ENCODE data around the gene MXRA8.
A peak's percentile ranks its signal among the peaks of the same experiment; 100 is the strongest.

Gene MXRA8

GRCh38 chr1:1335792-1336248 lies 22.5 kb downstream of the MXRA8 start:
- no peak for DNase-seq (ENCODE audit: low read depth)

- no peak for DNase-seq (ENCODE audit: low read depth)
Observed at GRCh38 chr1:1335283-1335682, 23.1 kb downstream of the MXRA8 start.

GRCh38 chr1:1334835-1335234 lies 23.5 kb downstream of the MXRA8 start:
- no peak for DNase-seq (ENCODE audit: low read depth)

- DNase-seq (ENCODE audit: low read depth): no peak
Observed at GRCh38 chr1:1333551-1334241, 24.7 kb downstream of the MXRA8 start.

- DNase-seq (ENCODE audit: low read depth): no peak
Observed at GRCh38 chr1:1332774-1333480, 25.4 kb downstream of the MXRA8 start.

- no peak for DNase-seq (ENCODE audit: low read depth)
Observed at GRCh38 chr1:1332031-1332755, 26.2 kb downstream of the MXRA8 start.

- DNase-seq (ENCODE audit: low read depth): no peak
Observed at GRCh38 chr1:1331068-1331965, 27.0 kb downstream of the MXRA8 start, which contains the start of gene TAS1R3. TAS1R3 (plus strand) TSS chr1:1331280; CDS start chr1:1331346, 66 bp downstream.

GRCh38 chr1:1330366-1331067 lies 27.8 kb downstream of the MXRA8 start:
- DNase-seq (ENCODE audit: low read depth): no peak

GRCh38 chr1:1329304-1330210 lies 28.8 kb downstream of the MXRA8 start:
- no peak for DNase-seq (ENCODE audit: low read depth)

GRCh38 chr1:1328254-1328653 lies 30.1 kb downstream of the MXRA8 start:
- DNase-seq (ENCODE audit: low read depth): no peak

GRCh38 chr1:1327291-1327690 lies 31.1 kb downstream of the MXRA8 start:
- DNase-seq (ENCODE audit: low read depth): no peak

- DNase-seq (ENCODE audit: low read depth): no peak
Observed at GRCh38 chr1:1326075-1326605, 32.2 kb downstream of the MXRA8 start.

GRCh38 chr1:1325288-1326074 lies 32.9 kb downstream of the MXRA8 start:
- DNase-seq (ENCODE audit: low read depth): no peak

- peak; percentile 95 for DNase-seq (ENCODE audit: low read depth)
Observed at GRCh38 chr1:1324524-1325287, 33.6 kb downstream of the MXRA8 start, which contains the start of the genes CPTP and INTS11. CPTP (plus strand) TSS chr1:1324802; CDS start chr1:1326911, 2,109 bp downstream. INTS11 (minus strand) TSS chr1:1324660; CDS start chr1:1324608, 52 bp downstream.

- DNase-seq (ENCODE audit: low read depth): no peak
Observed at GRCh38 chr1:1324084-1324523, 34.3 kb downstream of the MXRA8 start.

GRCh38 chr1:1322952-1323351 lies 35.4 kb downstream of the MXRA8 start:
- DNase-seq (ENCODE audit: low read depth): no peak

GRCh38 chr1:1322418-1322817 lies 35.9 kb downstream of the MXRA8 start:
- DNase-seq (ENCODE audit: low read depth): no peak

- DNase-seq (ENCODE audit: low read depth): no peak
Observed at GRCh38 chr1:1321477-1321876, 36.9 kb downstream of the MXRA8 start.
